Activated CD4-positive, alpha-beta T cell treated with anti-CD3 and anti-CD28 coated beads for 36 hours (primary cell): ENCODE results near the gene TMEM198. TPM values are rescaled to one million over a fixed set of nuclear protein-coding genes. Genes with fewer than 3 reads are reported as not detected.
A peak's percentile ranks its signal among the peaks of the same experiment; 100 is the strongest.

Source experiments
- ATAC-seq: fragments of 200-7000 bp; cut with Tn5 transposase; one replicate; pipeline ENCODE4 v1.10.0; 2021; ENCODE audit warnings: mild to moderate bottlenecking, moderate library complexity
- CTCF ChIA-PET: fragments of 350-600 bp; sonication (Branson Sonifier 250); formaldehyde crosslinking; loops from one replicate; lab custom pipeline; 2021; ENCODE audit warnings: antibody characterized with exemption; lab: Charles Lee
- POLR2A ChIA-PET: fragments of 350-600 bp; sonication (Branson Sonifier 250); formaldehyde crosslinking; loops from one replicate; lab custom pipeline; 2021; ENCODE audit warnings: antibody characterized with exemption, inconsistent platforms; lab: Charles Lee
- DNase-seq: peaks from one replicate; pipeline ENCODE4 v3.0.0-alpha.2; 2020
- H3K27ac Mint-ChIP-seq: one replicate; pipeline ENCODE4 v1.8.0; 2021; ENCODE audit warnings: mixed read lengths
- H3K27me3 Mint-ChIP-seq: one replicate; pipeline ENCODE4 v1.8.0; 2021; ENCODE audit warnings: mixed read lengths
- H3K36me3 Mint-ChIP-seq: one replicate; pipeline ENCODE4 v1.8.0; 2021; ENCODE audit warnings: low read depth, mixed read lengths
- H3K4me1 Mint-ChIP-seq: one replicate; pipeline ENCODE4 v1.8.0; 2021; ENCODE audit warnings: mixed read lengths
- H3K4me3 Mint-ChIP-seq: one replicate; pipeline ENCODE4 v1.8.0; 2021; ENCODE audit warnings: mild to moderate bottlenecking, moderate library complexity, mixed read lengths
- H3K9me3 Mint-ChIP-seq: one replicate; pipeline ENCODE4 v1.8.0; 2021; ENCODE audit warnings: low read depth, mixed read lengths
- intact Hi-C, 2 experiments: fragments of 100-400 bp; cut with DNase I in 1 of 2; cut with micrococcal nuclease in 1 of 2; formaldehyde crosslinking; loops; one replicate each; pipeline versions ENCODE4 v1.14.2 to v1.15.1; 2022 to 2024; cut with DNase I, micrococcal nuclease
- total RNA-seq, 2 experiments: library from RNA; stranded (reverse); gene quantifications; one replicate each; pipeline ENCODE4 v1.2.3, GENCODE V29; 2021

TMEM198 gene, protein sequence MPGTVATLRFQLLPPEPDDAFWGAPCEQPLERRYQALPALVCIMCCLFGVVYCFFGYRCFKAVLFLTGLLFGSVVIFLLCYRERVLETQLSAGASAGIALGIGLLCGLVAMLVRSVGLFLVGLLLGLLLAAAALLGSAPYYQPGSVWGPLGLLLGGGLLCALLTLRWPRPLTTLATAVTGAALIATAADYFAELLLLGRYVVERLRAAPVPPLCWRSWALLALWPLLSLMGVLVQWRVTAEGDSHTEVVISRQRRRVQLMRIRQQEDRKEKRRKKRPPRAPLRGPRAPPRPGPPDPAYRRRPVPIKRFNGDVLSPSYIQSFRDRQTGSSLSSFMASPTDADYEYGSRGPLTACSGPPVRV
- 1 to 10 TPM; 2.4 to 2.7 TPM for total RNA-seq

DNA sequence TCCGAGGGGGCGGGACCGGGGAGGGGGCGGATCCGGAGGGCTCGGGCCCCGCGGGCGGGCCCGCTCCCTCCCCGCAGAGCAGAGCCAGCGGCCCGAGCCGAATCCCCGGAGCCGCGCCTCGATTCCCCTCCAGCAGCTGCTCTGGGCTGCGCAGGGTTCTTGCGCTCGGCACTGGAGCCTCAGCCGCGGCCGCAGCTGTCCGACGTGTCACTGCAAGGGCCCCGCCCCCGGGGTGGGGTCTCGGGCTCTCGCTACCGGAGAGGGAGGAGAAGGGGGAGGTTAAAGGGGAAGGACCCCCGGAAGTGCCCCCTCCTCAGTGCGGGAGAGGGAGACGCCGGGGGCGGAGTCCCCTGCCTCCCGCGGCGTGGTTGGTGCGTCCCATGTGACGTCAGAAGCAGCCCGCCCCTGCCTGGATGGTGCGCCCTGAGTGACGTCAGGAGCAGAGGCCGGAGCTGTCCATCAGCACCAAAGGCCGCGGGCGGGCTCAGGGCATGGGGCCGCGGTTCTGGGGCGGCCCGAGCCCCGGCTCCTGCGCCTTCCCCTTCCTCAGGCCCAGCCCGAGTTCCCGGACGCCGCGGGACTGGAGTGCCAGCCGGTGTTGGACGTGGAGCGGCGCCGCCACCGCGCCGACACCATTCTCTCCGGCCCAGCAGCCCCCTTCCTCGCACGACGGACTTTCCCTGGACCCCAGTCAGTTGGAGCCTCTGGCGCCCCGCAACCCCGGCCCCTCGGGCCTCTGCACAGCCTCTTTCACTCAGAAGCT lies at the start of gene TMEM198, which contains the start of gene CHPF:
TMEM198 (plus strand) TSS at position 433 of the 763 bp plus-strand sequence. CDS start 700 bp downstream, outside the sequence.
CHPF (minus strand) TSS at position 214 of the 763 bp plus-strand sequence. CDS start 271 bp downstream, outside the sequence.
- DNase-seq (peak; percentile 98), ATAC-seq (peak; percentile 85)
- H3K27me3 Mint-ChIP-seq: no peaks in the 10 kb centered on the region
- ChIA-PET POLR2A (interaction anchor here (0.8 to 1.0 kb wide), 2 partner anchors 46 to 105 kb away, joined by 3 read pairs; partner anchors contain the start of gene GMPPA), CTCF (interaction anchor here (0.6 to 6.9 kb wide), 12 partner anchors 9 to 260 kb away, joined by 3 to 55 read pairs (median 8); partner anchors contain the start of genes GMPPA, INHA and STK11IP)
- peak within 1 kb of the TSS; percentile 66 for H3K27ac Mint-ChIP-seq
- peak within 1 kb of the TSS; percentile 87 for H3K4me3 Mint-ChIP-seq
- intact Hi-C loops: loop anchor here (1.0 to 10.0 kb wide), 13 partner anchors 9 to 1139 kb away; partner anchors contain the start of genes GMPPA (in 2 of the 2), STK11IP (in 2 of the 2), CNOT9 (in 1 of the 2) and CNPPD1 (in 1 of the 2)
- no peaks in the 10 kb centered on the region for H3K9me3 Mint-ChIP-seq
- H3K36me3 Mint-ChIP-seq: peaks cover 11% of the 10 kb centered on the region
- peaks cover 22% of the 10 kb centered on the region for H3K4me1 Mint-ChIP-seq

DNA sequence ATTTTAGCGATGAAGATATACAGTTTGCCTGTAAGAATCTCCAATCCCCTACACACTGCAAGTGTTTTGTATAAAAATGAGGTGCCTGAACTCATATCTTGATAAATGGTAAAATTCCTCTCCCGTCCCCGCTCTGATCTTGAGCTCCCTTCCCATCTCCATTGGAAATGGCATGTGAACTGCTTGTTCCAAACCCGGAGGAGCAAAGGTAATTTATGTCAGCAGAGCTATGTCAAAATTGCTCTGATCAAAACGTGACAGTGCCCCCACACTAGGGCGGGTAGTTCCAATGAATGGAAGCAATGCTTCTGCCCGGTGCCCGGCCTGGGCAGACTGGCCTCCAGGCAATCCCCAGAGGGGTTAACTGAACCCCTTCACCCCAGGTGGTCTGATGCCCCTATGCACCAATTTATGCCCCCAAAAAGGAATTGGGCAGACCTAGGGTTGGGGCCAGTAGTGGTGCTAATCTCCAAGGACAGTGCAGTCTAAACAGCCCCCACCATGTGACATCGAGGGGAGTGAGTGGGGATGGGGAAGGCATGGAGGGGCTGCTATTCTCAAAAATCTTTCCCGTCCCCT lies 48.8 kb upstream of the TMEM198 start:
- intact Hi-C loops: loop anchor here (1.0 to 5.0 kb wide), 3 partner anchors 35 to 598 kb away; partner anchors contain the start of genes GLB1L (in 1 of the 2) and STK16 (in 1 of the 2)
- no peak for ATAC-seq
- ChIA-PET POLR2A (no interaction called here), CTCF (interaction anchor here (0.6 to 7.2 kb wide), 21 partner anchors 9 to 902 kb away, joined by 3 to 128 read pairs (median 4); partner anchors contain the start of genes ASIC4, CHPF and TMEM198)
- Mint-ChIP-seq H3K27me3 (peaks cover 50% of the 10 kb centered on the region), H3K4me1 (peaks cover 30% of the 10 kb centered on the region), H3K36me3 (no peaks in the 10 kb centered on the region), H3K27ac (no peak overlapping the region), H3K9me3 (no peaks in the 10 kb centered on the region), H3K4me3 (no peak overlapping the region)
- DNase-seq: no peak

DNA sequence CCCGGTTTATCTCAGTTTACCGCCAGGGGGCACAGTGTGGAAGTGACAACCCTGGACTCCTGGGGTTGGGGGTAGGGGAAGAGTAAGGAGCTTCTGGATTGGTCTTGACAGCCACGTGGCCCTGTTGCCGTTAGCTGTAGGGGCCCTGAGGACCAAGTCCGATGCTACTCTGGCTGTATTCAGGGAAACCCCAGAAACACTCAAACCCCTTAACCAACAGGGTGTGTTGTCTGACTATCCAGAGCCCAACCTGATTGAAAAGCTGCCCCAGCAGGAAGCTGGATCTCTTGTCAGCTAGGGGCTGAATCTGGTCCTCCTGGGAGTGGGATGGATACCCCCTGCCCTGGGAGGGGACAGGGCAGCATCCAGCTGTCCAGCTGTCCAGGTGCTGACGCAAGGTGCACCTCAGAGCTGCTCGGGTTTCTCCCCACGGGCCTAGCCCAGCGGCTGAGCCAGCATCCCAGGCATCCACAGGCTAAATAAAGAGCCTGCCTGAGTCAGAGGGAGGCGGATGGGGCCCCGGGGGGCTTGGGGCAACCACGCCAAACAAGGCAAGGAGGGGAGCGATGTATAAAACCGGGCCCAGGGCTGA lies 48.2 kb upstream of the TMEM198 start:
- POLR2A ChIA-PET: no interaction called here
- DNase-seq (peak; percentile 79), ATAC-seq (peak; percentile 25)
- H3K4me1 Mint-ChIP-seq: peaks cover 34% of the 10 kb centered on the region
- H3K27me3 Mint-ChIP-seq: peaks cover 50% of the 10 kb centered on the region
- intact Hi-C loops: loop anchor here (1.0 to 5.0 kb wide), 3 partner anchors 35 to 598 kb away; partner anchors contain the start of genes GLB1L (in 1 of the 2) and STK16 (in 1 of the 2)
- CTCF ChIA-PET: interaction anchor here (0.5 to 7.2 kb wide), 26 partner anchors 8 to 1685 kb away, joined by 3 to 128 read pairs (median 4); partner anchors contain the start of genes ASIC4, CHPF and TMEM198
- H3K36me3 Mint-ChIP-seq: no peaks in the 10 kb centered on the region
- no peaks in the 10 kb centered on the region for H3K9me3 Mint-ChIP-seq
- H3K27ac Mint-ChIP-seq: no peak overlapping the region
- H3K4me3 Mint-ChIP-seq: no peak overlapping the region

DNA sequence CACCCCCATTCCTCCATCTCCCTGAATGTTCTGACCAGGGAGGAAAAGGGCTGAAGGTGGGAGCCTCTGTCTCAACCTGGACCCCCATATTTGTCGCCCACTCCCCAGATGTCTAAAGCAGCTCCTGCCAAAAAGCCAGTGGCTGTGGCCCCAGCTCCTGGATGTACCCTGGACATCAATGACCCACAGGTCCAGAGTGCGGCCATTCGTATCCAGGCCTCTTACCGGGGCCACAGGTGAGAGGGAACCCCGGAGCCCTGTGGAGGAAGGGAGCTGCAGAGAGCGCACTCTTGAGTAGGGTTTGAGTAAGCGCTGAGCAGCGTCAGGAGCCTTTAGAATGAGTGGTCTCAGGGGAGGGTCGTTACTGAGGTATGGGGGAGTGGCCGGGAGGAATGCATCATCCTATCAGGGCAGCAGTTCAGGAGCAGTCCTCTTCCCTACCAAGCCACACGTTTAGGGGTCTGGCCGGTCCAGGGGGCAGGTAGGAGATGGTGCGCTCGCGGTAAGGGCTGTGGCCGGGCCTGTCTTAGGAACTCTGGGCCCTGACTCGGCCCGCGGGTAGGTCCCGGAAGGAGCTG lies 47.5 kb upstream of the TMEM198 start:
- intact Hi-C loops: loop anchor here in 1 of 2 experiments (5.0 kb wide), 2 partner anchors 249 to 599 kb away; partner anchors contain the start of genes GLB1L and STK16
- H3K27ac Mint-ChIP-seq: no peak overlapping the region
- peaks cover 35% of the 10 kb centered on the region for H3K4me1 Mint-ChIP-seq
- H3K36me3 Mint-ChIP-seq: no peaks in the 10 kb centered on the region
- no peak overlapping the region for H3K4me3 Mint-ChIP-seq
- ChIA-PET POLR2A (no interaction called here), CTCF (interaction anchor here (0.5 to 7.2 kb wide), 25 partner anchors 8 to 1686 kb away, joined by 3 to 128 read pairs (median 4); partner anchors contain the start of genes ASIC4, CHPF, STK11IP and TMEM198)
- peaks cover 50% of the 10 kb centered on the region for H3K27me3 Mint-ChIP-seq
- H3K9me3 Mint-ChIP-seq: no peaks in the 10 kb centered on the region
- ATAC-seq: no peak
- DNase-seq: no peak

DNA sequence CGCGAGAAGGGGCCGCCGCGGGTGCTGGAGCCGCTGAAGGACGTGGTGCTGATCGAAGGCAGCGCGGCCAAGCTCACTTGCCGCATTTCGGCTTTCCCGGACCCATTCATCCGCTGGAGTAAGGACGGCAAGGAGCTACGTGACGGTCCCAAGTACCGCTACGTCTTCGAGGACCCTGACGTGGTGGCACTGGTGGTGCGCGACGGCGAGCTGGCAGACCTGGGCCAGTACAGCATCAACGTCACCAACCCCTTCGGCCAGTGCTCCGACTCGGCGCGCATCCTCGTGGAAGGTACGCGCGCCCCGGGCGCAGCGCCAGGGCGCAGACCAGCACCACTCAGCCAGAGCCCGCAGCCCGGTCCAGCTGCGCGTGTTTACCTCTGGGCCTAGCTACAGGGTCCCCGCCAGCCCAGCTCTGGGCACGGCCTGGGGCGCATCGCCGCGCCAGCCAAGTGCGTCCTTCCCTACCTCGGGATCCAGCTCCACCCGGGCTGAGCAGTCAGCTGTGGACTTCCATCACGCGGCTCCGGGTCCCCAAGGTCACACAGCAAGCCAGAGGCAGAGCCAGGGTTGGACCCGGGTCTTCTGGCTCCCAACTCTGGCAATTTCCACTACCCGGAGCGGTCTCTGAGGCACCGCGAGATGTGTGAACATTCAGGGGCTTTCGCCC lies 46.9 kb upstream of the TMEM198 start:
- ChIA-PET CTCF (interaction anchor here (0.6 to 7.2 kb wide), 12 partner anchors 8 to 146 kb away, joined by 3 to 128 read pairs (median 5); partner anchors contain the start of gene STK11IP), POLR2A (no interaction called here)
- H3K27me3 Mint-ChIP-seq: peaks cover 48% of the 10 kb centered on the region
- H3K9me3 Mint-ChIP-seq: no peaks in the 10 kb centered on the region
- ATAC-seq: no peak
- peak overlapping the region; percentile 86 for H3K4me3 Mint-ChIP-seq
- intact Hi-C loops: loop anchor here in 1 of 2 experiments (5.0 kb wide), 2 partner anchors 250 to 600 kb away; partner anchors contain the start of genes GLB1L and STK16
- H3K36me3 Mint-ChIP-seq: no peaks in the 10 kb centered on the region
- peaks cover 38% of the 10 kb centered on the region for H3K4me1 Mint-ChIP-seq
- H3K27ac Mint-ChIP-seq: no peak overlapping the region
- peak; percentile 21 for DNase-seq

DNA sequence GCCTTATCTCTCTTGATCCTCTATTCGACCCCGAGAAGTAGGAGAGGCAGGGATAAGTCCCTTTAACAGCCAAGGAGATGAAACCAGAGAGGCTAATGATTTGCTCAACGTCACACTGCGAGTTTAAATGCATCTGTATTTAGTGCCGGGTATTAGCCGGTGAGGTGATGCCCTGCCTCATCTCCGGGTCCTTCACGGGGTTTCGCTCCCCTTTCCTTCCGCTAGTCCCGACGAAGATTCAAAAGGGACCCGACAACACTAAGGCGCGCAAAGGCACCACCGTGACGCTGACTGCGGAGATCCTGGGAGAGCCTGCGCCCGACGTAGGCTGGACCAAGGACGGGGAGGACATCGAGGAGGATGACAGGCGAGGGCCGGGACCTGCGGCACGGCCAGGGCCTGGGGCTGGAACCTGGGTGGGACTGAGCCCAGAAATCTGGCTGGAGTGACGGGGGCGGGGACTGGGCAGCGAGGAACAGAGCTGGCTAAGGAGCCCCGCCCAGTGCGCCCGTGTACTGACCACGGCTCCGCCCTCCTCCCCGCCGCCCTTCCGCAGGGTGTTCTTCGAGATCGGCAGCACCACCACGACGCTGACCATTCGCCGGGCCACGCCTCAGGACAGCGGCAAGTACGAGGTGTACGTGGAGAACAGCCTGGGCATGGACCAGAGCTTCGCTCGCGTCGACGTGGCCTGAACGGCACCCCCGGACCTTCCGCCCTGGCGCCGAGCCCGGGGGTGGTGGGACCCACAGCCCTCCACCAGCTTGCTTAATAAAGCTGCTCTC lies 46.1 kb upstream of the TMEM198 start:
- DNase-seq: peak; percentile 46
- Mint-ChIP-seq H3K4me1 (peaks cover 38% of the 10 kb centered on the region), H3K9me3 (no peaks in the 10 kb centered on the region), H3K27ac (no peak overlapping the region), H3K27me3 (peaks cover 44% of the 10 kb centered on the region), H3K4me3 (peak overlapping the region; percentile 86), H3K36me3 (no peaks in the 10 kb centered on the region)
- intact Hi-C loops: loop anchor here (1.0 to 5.0 kb wide), 13 partner anchors 46 to 1227 kb away; partner anchors contain the start of genes CHPF (in 2 of the 2), AAMP (in 1 of the 2), DNAJB2 (in 1 of the 2) and GLB1L (in 1 of the 2)
- POLR2A ChIA-PET: interaction anchor here (0.9 to 1.3 kb wide), 2 partner anchors 13 to 45 kb away, joined by 3 to 4 read pairs; partner anchors contain the start of gene CHPF
- CTCF ChIA-PET: interaction anchor here (0.5 to 7.2 kb wide), 11 partner anchors 11 to 146 kb away, joined by 3 to 128 read pairs (median 4); no protein-coding TSS in a partner anchor
- no peak for ATAC-seq

DNA sequence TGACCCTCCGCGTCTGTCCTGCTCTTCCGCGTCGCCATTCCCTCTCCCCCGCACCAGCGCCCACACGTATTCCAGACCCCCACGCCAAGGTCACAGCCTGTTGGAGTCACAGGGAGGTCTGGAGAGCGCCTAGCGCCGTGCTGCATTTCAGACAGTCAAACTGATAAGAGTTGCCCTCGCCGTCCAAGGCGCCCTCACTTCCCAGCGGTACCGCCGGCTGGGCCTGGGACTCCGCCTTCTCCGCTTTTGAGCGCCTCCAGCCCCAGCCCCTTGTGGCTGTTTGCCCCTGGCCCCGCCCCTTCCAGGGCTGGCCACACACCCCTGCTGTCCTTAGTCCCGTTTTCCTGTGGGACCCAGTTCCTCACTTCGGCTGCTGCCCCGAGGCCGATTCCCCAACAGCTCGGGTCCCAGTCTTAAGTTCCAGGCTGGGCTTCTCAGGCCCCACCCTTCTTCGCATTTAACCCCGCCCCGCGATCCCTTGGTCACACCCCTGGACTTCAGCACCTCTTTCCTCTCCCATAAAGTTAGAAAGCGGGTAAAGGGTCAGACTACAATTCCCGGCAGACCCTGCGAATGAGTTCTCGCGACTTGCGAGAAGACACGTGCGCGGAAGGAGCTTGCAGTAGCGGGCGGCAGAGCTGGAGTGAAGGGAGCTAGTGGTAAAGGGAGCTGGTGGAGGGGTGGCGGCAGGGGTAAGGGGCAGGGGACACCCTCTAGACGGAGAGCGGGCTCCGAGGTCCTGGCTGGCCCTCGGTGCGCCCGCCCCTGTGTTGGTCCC lies 45.4 kb upstream of the TMEM198 start, which contains the start of gene GMPPA:
GMPPA (plus strand) TSS at position 612 of the 778 bp plus-strand sequence. CDS start 1,085 bp downstream, outside the sequence.
- ATAC-seq: peak; percentile 97
- POLR2A ChIA-PET: interaction anchor here (0.6 to 1.3 kb wide), 3 partner anchors 12 to 52 kb away, joined by 3 to 4 read pairs (median 3); partner anchors contain the start of gene CHPF
- Mint-ChIP-seq H3K36me3 (peaks cover 1% of the 10 kb centered on the region), H3K27ac (peak within 1 kb of the TSS; percentile 72), H3K4me3 (peak within 1 kb of the TSS; percentile 86), H3K27me3 (peaks cover 38% of the 10 kb centered on the region), H3K4me1 (peaks cover 38% of the 10 kb centered on the region), H3K9me3 (no peaks in the 10 kb centered on the region)
- intact Hi-C loops: loop anchor here (1.0 to 5.0 kb wide), 13 partner anchors 45 to 1228 kb away; partner anchors contain the start of genes CHPF (in 2 of the 2), AAMP (in 1 of the 2), DNAJB2 (in 1 of the 2) and GLB1L (in 1 of the 2)
- peak; percentile 96 for DNase-seq
- CTCF ChIA-PET: interaction anchor here (0.5 to 7.2 kb wide), 17 partner anchors 10 to 883 kb away, joined by 3 to 128 read pairs (median 4); partner anchors contain the start of gene CHPF

DNA sequence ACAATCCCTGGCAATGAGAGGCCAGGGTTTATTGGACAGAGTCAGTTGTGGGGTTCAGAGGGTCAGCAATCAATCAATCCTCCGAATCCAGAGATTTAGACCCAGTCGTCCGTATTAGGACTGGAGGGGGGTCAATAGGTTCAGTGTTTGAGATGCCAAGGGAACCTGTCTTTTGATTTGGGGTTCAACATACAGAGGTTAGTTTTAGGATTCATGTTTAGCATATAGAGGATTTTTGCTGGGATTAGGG lies 44.8 kb upstream of the TMEM198 start:
- Mint-ChIP-seq H3K4me1 (peaks cover 38% of the 10 kb centered on the region), H3K9me3 (no peaks in the 10 kb centered on the region), H3K36me3 (peaks cover 5% of the 10 kb centered on the region), H3K27ac (peak overlapping the region; percentile 72), H3K27me3 (peaks cover 35% of the 10 kb centered on the region), H3K4me3 (peak overlapping the region; percentile 86)
- DNase-seq (no peak), ATAC-seq (no peak)
- intact Hi-C loops: loop anchor here (2.0 to 5.0 kb wide), 5 partner anchors 54 to 1228 kb away; partner anchors contain the start of genes AAMP (in 1 of the 2), GLB1L (in 1 of the 2), PNKD (in 1 of the 2) and STK16 (in 1 of the 2)
- POLR2A ChIA-PET: interaction anchor here (0.6 kb wide), 1 partner anchor 52 kb away, joined by 3 read pairs; no protein-coding TSS in a partner anchor
- CTCF ChIA-PET: interaction anchor here (0.6 to 7.2 kb wide), 14 partner anchors 9 to 884 kb away, joined by 3 to 128 read pairs (median 4); partner anchors contain the start of gene CHPF
